ENCODE measurements around the gene SPRN.
"Not testable (repeated sequence)": the region's sequence is repeated elsewhere in the genome, so short reads cannot be mapped to it uniquely, and the experiment has no call there.

SPRN gene

DNA sequence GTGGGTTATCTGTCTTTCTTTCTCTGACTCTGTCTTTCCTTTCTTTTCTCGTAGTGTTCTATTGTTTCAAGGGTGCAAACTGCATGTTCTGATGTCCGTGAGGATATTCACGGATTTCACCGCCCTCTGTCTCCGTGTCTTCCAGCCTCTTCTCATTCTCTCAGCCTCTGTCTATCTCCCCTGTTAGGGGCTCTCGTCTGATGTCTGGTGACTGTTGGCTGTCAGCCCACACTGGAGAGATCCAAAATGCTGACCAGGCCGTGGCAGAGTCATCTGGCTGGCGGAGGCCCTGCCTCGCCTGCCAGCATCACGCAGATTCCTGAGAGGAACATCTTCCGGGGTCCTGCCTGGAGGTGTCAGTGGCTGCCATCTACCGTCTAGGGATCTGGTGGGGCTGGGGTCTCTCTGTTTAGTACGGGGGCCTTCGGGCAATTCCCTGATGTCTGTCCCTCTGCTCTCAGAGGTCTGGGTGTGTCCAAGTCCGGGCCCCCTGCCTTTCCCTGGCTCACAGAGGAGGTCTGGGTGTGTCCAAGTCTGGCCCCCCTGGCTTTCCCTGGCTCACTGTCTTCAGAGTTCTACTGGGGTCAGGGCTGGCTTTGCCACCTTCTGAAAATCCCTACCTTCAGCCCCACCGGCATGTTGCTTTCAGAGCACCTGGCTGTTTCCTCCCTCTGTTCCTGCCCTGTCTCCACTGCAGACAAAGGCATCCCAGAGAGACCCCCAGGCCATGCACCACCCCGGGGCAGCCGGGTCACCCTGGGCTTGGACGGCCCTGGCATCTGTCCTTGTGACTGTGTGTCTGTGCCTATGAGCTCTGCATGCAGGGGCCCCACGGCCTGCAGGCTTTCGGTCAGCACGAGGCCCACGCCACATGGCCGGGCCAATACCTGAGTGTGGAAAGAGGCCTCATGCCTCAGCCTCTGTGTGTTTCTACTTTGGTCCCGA lies 15.4 kb upstream of the SPRN start:
- DNase-seq (ENCODE audit: low read depth, low spot score), result no peak

DNA sequence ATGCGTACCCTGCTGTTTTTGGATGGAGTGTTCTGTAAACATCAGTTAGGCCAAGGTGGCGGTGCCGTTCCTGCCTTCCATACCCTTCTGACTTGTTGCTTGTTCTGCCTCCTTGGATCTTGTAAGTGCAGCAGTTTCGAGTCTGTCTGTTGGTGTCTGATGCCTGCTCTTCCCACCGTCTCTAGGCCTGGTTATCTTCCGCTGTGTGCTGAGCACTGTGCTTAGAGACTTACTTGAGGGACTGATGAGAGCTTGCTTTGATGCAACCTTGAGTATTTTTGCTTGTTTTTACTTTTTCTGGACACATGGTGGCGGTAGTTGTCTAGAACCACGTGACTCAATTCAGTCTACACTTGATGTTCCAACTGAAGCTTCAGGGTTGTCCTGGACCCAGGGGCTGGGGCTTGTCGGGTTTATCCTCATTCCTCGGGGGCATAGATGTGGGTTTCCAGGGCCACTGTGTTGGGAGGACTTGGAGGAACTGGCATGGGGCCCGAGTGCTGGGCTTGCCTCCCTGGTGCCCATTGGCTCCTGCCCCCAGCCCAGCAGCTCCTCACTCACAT lies 14.4 kb upstream of the SPRN start:
- DNase-seq (ENCODE audit: low read depth, low spot score), result no peak

DNA sequence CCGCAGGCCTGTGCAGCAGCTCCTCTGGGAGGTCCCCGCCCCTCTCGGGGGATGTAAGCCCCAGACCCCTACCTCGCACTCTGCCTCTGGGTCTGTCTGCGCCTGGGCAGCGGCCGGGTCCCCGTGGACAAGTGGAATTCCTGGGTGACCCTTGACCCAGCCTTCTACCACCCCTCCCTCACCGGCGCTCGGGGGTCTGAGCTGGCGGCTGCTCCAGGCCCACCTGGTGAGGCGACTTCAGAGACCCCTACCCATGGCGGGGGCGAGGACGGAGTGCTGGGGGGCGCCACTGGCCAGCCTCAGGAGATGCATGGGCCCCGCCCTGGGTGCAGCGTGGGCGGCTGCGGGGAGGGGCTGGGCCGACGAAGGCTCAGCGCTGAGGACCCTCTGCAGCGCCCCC lies 8.4 kb upstream of the SPRN start:
- not testable (repeated sequence) for DNase-seq (ENCODE audit: low read depth, low spot score)

DNA sequence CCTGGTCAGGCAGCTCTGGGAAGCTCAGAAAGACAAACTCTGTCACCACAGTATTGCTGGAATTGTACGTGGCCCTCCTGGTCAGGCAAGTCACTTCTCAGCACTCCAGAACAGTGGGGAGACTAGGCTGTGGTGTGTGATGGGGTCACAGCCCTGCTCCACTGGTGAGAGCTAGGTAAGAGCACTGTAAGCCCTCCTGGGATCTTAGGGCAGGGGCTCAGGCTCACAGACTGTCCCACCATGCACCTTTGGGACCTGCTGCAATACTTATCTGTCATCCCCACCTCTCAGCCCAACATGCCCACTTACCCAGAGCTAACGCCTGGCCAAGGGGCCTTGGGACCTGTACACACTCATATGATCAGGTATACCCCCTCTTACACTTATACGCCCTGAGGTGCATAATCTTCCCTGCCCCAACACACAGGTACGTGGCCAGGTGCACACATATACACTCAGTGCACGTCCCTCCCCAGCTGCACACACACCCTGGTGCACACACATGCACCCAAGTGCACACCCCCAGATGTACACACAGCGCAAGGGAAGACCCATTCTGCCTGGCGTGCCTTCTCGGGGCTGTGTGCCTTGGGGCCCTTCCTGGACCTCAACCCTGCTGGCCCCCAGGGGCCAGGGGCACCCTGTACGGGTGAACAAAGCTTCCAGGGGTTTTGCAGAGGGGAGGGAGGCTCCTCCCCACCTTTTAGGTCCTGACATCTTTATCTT lies 7.6 kb upstream of the SPRN start:
- DNase-seq (ENCODE audit: low read depth, low spot score), result not testable (repeated sequence)

DNA sequence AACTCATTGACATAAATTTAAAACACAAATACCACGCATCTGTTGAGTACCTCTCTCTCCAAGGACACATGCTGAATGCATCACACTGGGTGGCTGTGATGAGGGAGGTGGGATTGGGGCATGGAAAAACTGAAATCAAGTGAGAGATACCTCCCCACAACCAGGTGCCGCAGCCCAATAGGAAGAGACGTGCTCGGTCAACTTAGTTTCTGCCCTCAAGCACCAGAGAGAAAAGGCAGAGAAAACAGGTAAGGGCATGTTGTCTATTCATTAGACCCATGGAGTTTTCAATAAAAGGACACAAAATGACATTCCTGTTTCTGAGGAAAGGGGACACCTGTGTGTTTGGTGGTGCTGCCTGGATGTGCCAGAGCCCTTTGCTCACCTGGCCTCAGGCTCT lies 5.1 kb upstream of the SPRN start:
- not testable (repeated sequence) for DNase-seq (ENCODE audit: low read depth, low spot score)

DNA sequence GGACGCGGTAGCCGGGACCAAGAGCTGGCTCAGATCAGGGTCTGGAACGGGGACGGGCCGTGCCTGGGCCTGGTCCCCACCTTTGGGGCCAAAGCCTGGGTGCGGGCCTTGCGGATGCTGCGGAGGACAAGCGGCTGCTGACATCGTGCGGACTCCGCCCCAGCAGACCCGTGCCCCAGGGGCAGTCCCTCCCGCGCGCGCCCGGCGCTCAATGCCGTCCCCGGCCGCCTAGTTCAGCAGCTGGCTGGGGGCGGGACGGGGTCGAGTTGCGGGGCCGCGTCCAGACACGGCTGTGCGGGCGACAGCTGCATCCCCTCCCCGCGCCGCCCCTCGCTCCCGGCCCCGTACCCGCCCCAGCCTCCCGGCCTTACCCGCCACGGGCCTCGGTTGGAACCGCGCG lies 323 bp downstream of the SPRN start:
- DNase-seq (ENCODE audit: low read depth, low spot score), result not testable (repeated sequence)

DNA sequence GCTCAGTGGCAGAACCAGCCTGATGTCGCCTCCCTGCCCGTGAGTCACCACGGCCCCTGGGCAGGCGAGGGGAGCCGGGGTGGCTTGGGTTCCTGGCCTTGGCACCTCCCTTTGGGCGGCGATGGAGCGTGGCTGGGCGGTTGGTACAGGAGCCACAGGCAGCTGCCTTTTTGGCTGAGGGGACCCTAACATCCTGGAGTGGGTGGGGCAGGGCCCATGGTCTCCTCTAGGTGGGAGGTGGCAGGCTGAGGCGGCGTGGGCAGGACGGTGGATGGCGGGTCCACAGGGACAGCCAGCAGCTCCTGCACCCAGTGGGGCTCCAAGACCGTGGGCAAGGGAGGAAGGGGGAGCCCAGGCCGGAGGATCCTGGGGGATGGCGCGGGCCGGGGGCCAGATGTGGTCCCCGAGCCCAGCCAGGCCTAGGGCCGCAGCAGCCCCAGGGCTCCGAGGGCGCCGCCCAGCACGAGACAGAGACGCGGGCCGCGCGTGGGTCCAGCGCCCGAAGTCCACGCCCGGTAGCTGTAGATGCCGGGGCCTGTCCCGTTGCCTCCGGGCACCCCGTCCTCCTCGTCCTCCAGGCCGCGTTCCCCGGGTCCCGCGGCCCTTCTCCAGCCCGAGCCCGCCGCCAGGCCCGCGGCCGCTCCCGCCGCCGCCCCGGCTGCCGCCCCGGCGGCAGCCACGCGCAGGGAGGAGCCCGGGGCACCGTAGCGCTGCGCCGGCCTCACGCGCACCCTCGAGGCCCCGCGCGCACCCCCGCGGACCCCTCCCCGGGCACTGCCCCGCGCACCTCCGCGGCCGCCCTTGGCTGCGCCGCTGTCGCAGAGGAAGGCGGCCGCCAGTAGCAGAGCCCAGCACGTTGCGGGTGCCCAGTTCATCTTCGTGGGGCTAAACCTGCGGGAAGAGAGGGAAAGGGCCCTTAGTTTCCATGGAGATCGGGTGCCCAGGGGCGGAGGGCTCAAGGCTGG lies 1.3 kb downstream of the SPRN start:
- peak; percentile 55 for DNase-seq (ENCODE audit: low read depth, low spot score)

DNA sequence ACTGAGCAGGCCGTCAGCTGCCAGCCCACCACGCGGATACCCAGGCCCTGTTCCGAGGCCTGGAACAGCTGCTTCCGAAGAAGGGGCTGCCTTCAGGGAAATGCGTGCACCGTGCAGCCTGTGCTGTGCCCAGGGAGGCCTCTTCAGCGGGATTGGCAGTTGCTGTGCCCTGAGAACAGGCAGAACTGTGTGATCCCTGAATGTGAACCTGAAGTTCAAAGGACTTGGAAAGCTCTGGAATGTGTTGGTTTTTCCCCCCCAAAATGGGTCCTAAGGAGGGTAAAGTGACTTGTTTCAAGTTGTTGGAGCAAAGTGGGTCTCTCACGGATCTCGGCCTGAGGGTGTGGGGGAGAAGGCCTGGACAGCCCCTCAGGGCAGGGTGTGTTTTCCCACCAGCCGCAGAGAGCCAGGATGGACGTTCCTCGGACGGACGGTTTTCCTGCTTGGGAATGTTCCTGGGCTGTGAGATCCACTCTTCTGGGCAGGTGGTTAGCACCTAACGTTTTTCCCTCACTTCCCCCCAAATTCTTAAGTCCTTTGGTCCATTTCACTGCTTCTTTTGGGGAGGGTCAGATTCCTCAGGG lies 2.1 kb downstream of the SPRN start:
- no peak for DNase-seq (ENCODE audit: low read depth, low spot score)

DNA sequence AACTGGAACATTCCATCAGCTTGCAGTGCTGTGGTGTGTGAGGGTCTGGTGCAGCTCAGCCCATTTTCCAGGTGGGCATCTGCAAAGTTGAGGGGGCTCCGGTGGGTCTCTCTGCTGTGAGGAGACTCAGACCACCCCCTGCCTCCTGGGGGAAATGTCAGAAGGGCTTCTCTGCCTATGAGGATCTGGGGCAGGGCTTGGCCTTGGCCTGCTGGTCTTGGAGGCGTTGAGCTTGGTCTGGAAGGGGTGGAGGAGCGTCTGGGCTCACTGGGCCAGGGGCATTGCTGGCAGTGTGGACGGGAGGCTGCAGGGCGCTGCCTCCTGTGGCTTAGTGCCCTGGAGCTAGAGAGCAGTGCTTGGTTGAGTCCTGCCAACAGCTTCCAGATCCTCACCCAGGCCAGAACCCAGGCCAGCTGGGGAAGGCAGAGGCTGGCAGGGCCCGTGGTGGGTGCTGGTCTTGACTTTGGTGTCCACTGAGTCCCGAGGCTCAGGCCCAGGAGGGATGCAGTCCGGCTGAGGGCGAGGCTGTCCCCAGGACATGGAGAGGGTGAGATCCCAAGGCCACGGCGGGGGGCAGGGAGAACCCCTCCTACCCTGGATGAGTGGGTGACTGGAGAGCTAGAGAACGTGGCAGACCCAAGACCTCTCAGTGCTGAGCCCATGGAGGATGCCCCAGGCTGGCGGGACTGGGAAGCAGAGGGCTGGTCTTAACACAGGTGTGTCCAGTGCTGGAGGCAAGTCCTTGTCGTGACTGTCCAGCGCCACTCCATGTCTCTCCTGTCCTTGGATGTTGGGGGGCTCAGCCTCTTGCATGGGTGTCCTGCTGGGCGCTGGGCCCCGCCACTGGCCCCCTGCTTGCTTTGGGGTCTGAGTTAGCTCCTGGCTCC lies 2.8 kb downstream of the SPRN start:
- no peak for DNase-seq (ENCODE audit: low read depth, low spot score)

DNA sequence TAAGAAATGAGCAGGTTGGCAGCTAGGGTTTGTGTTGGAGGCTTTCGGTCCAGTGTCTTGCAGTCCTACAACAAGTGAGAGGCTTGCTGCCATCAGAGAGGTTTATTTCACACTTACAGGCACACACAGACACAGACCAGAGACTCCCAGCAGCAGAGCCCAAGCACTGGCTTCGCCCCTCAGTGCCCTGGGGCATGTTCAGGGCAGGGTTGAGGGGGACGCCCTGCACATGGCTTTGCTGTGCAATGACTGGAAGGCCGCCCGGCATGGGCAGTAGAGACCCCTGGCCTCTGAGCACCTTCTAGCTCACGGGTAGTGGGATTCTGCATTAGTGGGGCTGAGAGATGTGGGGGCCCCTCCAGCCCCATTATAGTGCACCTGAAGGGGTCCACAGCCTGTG lies 3.8 kb downstream of the SPRN start:
- DNase-seq (ENCODE audit: low read depth, low spot score), result no peak

DNA sequence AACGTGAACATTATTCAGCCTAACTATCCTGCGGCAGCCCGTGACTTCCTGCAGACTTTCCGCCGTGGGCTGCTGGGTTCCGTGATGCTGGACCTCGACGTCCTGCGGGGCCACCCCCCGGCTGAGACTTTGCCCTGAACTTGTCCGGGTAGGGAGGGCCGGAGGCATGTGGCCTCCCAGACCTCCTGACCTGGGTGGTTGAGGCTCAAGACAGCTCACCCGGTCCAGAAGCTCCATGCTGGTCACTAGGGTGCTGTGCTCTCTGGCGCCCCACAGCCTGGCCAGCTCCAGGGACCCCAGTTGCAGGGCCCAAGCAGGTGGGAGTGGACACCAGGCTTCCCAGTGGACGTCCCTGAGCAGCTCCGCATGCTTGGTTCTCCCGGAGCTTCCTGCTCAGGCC lies 4.4 kb downstream of the SPRN start:
- no peak for DNase-seq (ENCODE audit: low read depth, low spot score)

DNA sequence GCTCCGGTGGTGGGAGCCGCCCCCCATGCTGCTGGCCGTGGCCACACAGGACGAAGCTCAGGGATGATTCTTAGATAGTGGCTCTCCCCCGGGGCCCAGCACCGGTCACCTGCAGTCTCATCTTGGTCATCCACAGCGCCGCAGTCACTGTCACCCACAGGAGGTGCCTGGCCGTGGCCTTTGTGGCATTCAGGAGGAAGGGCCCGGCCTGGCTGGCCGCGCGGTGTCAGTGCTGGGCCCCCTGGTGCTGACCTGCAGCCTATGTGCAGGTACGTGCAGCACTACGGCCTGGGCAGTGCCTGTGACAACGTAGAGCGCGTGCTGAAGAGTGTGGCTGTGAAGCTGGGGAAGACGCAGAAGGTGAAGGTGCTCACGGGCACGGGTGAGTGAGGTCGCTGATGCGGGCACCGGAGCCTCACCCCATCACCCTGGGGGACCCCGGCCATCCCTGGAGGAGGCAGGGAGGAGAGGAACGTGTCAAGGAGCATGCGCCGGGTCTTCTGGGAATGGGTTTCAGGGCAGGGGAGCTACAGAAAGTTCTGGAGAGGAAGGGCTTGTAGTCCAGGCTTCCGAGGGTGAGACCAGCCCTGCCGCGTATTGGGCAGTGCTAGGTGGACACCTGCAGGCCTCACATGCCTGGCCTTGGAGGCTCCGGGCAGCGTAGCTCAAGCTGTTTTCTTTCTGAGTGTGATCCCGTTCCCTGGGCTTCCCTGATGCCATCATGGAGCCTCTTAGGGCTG lies 5.0 kb downstream of the SPRN start:
- DNase-seq (ENCODE audit: low read depth, low spot score), result no peak

DNA sequence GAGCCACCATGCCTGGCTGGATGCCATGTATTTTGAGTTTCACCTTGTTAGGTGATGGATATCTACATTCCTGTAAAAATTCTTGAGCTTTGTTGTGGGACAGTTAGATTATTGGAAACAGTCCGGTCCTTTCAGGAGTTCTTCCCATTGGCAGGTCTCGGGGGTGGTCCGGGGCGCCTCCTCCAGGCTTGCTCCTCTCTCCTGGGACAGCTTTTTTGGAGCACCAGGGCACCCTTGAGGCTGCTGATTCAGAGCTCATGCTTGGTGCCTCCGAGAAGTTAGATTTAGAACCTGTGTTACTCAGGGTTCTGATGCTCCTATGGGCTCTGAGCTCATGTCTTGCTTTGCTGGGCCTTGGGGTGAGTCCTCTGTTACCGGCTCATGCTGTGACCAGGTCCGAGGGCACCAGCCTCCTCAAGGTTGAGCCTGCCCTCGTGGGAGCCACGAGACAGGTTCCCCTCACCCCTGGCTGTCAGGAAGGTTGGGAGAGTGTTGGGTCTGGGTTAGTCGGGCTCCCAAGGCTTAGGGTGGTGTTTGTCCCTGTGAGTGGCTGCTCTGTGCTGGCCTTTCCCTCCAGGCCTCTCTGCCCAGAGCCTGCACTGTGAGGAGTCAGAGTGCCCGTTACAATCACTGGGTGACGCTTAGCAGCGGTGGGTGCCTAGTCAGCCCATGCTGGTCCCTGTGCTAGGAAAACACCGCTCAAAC lies 6.0 kb downstream of the SPRN start:
- no peak for DNase-seq (ENCODE audit: low read depth, low spot score)

DNA sequence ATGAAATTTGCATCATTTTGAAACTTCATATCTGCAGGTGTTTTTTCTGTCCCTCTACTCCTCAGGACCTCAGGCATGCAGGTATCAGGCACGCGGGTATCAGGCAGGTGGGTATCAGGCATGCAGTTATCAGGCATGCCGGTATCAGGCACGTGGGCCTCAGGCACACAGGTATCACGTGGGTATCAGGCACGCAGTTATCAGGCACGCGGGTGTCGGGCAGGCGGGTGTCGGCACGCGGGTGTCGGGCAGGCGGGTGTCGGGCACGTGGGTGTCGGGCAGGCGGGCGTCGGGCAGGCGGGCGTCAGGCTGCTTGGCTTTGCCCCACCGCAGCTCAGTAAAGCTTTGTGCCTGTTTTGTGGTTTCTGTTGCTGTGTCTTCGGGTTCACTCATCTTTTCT lies 8.7 kb downstream of the SPRN start:
- no peak for DNase-seq (ENCODE audit: low read depth, low spot score)

DNA sequence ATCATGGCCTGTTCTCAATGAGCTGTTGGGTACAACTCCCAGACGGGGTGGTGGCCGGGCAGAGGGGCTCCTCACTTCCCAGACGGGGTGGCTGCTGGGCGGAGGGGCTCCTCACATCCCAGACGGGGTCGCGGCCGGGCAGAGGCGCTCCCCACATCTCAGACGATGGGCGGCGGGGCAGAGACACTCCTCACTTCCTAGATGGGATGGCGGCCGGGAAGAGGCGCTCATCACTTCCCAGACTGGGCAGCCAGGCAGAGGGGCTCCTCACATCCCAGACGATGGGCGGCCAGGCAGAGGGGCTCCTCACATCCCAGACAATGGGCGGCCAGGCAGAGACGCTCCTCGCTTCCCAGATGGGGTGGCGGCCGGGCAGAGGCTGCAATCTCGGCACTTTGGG lies 10.0 kb downstream of the SPRN start:
- DNase-seq (ENCODE audit: low read depth, low spot score), result not testable (repeated sequence)

DNA sequence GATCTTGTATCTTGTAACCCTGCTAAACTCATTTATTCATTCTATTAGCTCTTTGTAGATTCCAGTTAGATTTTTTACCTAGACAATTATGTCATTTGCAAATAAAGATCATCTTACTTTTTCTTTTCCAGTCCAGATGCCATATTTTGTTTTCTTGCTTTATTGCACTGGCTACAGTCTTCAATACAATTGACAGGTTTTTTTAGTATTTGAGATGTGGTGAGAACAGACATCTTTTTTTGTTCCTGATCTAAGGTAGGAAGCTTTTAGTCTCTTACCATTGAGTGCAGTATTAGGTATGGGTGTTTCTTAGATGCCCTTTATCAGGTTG lies 12.1 kb downstream of the SPRN start:
- DNase-seq (ENCODE audit: low read depth, low spot score), result no peak

DNA sequence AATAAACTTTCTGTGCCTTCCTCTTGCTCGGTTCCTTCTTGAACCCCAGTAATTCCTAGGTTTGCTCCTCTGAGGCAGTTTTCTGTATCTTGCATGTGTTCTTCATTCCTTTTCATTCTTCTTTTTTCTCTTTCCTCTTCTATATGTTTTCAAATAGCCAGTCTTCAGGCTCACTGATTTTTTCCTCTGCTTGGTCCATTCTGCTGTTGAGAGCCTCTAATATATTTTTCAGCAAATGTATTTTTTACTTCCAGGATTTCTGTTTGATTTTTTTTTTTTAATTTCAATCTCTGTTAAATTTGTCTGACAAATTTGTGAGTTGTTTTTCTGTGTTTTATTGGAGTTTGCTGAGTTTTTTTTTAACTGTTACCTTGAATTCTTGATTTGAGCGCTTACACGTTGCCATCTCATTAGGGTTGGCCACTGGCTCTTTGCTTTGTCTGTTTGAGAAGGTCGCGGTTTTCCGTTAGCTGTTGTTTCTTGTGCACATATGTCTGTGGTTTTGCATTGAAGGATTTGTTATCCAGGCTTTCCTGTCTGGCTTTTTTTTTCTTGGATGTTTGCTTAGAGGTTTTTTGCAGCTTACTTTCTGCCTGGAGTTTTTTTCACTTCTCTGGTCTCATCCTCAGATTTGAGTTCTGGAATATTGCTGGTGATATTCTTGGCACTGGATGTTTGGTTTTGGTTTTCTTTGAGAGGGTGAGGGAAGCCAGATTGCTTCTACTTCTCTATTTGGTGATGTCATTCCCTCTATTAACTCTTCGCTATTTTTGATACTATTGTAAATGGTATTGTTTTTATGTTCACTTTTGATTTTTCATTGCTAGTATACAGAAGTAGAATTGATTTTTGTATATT lies 12.7 kb downstream of the SPRN start:
- peak; percentile 24 for DNase-seq (ENCODE audit: low read depth, low spot score)

Measured in astrocyte of the hippocampus (primary cell).